Spleen (tissue), 11 donors: ENCODE results near the gene TAB2. TPM values are rescaled to one million over a fixed set of nuclear protein-coding genes. Genes with fewer than 3 reads are reported as not detected.

Source experiments
- DNase-seq: peaks from one replicate; pipeline ENCODE4 v3.0.0-alpha.2; 2020
- H3K27ac ChIP-seq, 8 donors: fragments of 200-600 bp; sonication (generic) in 7 of 8; 1 replicate in 4 of 8; 2 replicates in 4 of 8; pipeline versions ENCODE4 v1.5.0 to v1.8.0; 2016 to 2021; ENCODE audit warnings: inconsistent platforms in 4 of 8, mild to moderate bottlenecking in 4 of 8, moderate library complexity in 1 of 8
- H3K27me3 ChIP-seq, 7 donors: fragments of 200-600 bp; sonication (generic) in 6 of 7; replicated peaks in 1 of 7; 1 replicate in 4 of 7; 2 replicates in 3 of 7; pipeline versions ENCODE4 v1.5.0 to v1.8.0; 2016 to 2021; ENCODE audit warnings: inconsistent platforms in 3 of 7, mild to moderate bottlenecking in 1 of 7
- H3K36me3 ChIP-seq, 6 donors: fragments of 200-600 bp; sonication (generic) in 5 of 6; 1 replicate in 4 of 6; 2 replicates in 2 of 6; pipeline versions ENCODE4 v1.5.0 to v1.8.0; 2016 to 2021; ENCODE audit warnings: inconsistent platforms in 2 of 6
- H3K4me1 ChIP-seq, 6 donors: fragments of 200-600 bp; sonication (generic) in 5 of 6; 1 replicate in 3 of 6; 2 replicates in 3 of 6; pipeline versions ENCODE4 v1.5.0 to v1.8.0; 2016 to 2021; ENCODE audit warnings: inconsistent platforms in 3 of 6
- H3K4me3 ChIP-seq, 8 donors: fragments of 200-600 bp; sonication (generic) in 7 of 8; 1 replicate in 4 of 8; 2 replicates in 4 of 8; pipeline versions ENCODE4 v1.5.0 to v1.8.0; 2016 to 2021; ENCODE audit warnings: inconsistent platforms in 4 of 8, mild to moderate bottlenecking in 4 of 8, moderate library complexity in 2 of 8
- H3K9me3 ChIP-seq, 8 donors: fragments of 200-600 bp; sonication (generic) in 7 of 8; 1 replicate in 4 of 8; 2 replicates in 4 of 8; pipeline versions ENCODE4 v1.5.0 to v1.8.0; 2016 to 2021; ENCODE audit warnings: inconsistent platforms in 4 of 8
- POLR2A ChIP-seq, 3 donors: fragments of 450-650 bp; IDR thresholded peaks; one replicate each; pipeline ENCODE4 v1.5.1; 2017; ENCODE audit warnings: antibody characterized with exemption in 3 of 3, mild to moderate bottlenecking in 1 of 3
- POLR2AphosphoS5 ChIP-seq, 3 donors: sonication (generic); formaldehyde crosslinking; IDR thresholded peaks; one replicate each; pipeline ENCODE4 v1.5.1; 2017; ENCODE audit warnings: antibody characterized with exemption in 3 of 3
- WGBS, 5 donors: extraction: QIAGEN DNeasy Blood & Tissue Kit in 3 of 5; methylation state at CpG; one replicate each; pipeline versions ENCODE4 v1.1.5 to v1.1.7; 2013 to 2018; 5-methylcytosine and 5-hydroxymethylcytosine counted together
- intact Hi-C: fragments of 100-400 bp; cut with DNase I; formaldehyde crosslinking; loops from one replicate; pipeline ENCODE4 v1.15.0; 2023; ENCODE audit warnings: low total_unique reads
- polyA plus RNA-seq, 3 donors: library from polyadenylated mRNA; stranded (reverse); fragments of 200-250 nt; gene quantifications; one replicate each; pipeline ENCODE4 v1.2.1, GENCODE V29; 2013
- total RNA-seq, 7 donors: library from RNA; depleted of rRNA in 3 of 7; stranded (reverse); fragments of >200 nt in 3 of 7; fragmentation: NEBNext Ultra II Directional in 4 of 7; extraction: Animal tissue kit (Norgen Biotek cat#: 25700) in 4 of 7; gene quantifications; one replicate each; pipeline versions ENCODE4 v1.1.0 to v1.2.1, GENCODE V29; 2016 to 2021
- TF ChIP-seq, protein P1 (sequence below), 11 experiments: fragments of 200-600 bp in 7 of 11; fragments of 450-650 bp in 4 of 11; sonication (generic) in 4 of 11; IDR thresholded peaks in 8 of 11; conservative IDR thresholded peaks in 3 of 11; 1 replicate in 7 of 11; 2 replicates in 4 of 11; pipeline versions ENCODE4 v1.4.0 to v1.8.0; 2016 to 2021; ENCODE audit warnings: antibody characterized with exemption in 11 of 11, inconsistent platforms in 4 of 11, mild to moderate bottlenecking in 1 of 11
- donor health status: healthy with polysubstance abuse.
- donor health status: DM: no; HTN: no; CAD: no; lungs with moderate emphysema.
- donor health status: DM: no; HTN: no; CAD: no.
- donor health status: Bipolar disorder and iron deficiency.
- donor health status: healthy.
- donor health status: DM: no; HTN: no; CAD: no.
- donor health status: DM: yes; HTN: yes; CAD: no.

Gene TAB2
- total and polyA plus RNA-seq, 10 donors, result 15.4 to 84.1 (median 70.9) TPM

DNA sequence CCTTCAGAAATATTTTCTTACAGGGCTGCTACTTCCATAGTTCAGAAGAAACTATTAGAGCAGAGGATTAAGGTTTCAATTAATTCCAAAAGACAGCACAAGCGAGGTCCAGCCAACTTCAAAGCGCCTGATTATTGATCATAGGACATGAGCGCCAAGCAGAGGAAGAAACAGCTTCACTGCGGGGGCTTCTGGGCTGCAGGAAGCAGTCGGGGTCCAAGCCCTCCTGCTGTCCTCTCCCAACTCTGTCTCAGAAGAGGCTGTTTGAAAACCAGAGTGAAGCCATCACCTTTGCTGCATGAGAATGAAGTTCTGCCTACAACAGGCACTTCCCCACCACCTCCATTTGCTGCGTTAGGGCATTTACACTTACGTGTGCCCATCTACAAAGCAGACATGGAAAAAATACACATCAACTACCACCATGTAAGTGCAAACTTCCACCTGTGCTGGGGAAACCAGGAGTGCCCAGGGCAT is 106.5 kb downstream of the TAB2 start:
- Histone ChIP-seq H3K4me3 (no peak overlapping the region), H3K27ac (peak overlapping the region in 1 of 8 donors; percentile 3), H3K4me1 (no peaks in the 10 kb centered on the region), H3K9me3 (no peaks in the 10 kb centered on the region), H3K27me3 (no peaks in the 10 kb centered on the region), H3K36me3 (no peaks in the 10 kb centered on the region)
- no peak for DNase-seq
- intact Hi-C loops, result no loop called here
- 80 to 86% (median 84%) methylated on average over 7 of the region's 7 CpGs for WGBS, 5 donors
- TF ChIP-seq POLR2A (IDR thresholded peaks at IDR 0.05), result no peak
- TF ChIP-seq POLR2AphosphoS5 (IDR thresholded peaks at IDR 0.05), result no peak
- TF ChIP-seq, protein P1, sequence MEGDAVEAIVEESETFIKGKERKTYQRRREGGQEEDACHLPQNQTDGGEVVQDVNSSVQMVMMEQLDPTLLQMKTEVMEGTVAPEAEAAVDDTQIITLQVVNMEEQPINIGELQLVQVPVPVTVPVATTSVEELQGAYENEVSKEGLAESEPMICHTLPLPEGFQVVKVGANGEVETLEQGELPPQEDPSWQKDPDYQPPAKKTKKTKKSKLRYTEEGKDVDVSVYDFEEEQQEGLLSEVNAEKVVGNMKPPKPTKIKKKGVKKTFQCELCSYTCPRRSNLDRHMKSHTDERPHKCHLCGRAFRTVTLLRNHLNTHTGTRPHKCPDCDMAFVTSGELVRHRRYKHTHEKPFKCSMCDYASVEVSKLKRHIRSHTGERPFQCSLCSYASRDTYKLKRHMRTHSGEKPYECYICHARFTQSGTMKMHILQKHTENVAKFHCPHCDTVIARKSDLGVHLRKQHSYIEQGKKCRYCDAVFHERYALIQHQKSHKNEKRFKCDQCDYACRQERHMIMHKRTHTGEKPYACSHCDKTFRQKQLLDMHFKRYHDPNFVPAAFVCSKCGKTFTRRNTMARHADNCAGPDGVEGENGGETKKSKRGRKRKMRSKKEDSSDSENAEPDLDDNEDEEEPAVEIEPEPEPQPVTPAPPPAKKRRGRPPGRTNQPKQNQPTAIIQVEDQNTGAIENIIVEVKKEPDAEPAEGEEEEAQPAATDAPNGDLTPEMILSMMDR (IDR thresholded peaks at IDR 0.05 in 8 of 11, conservative IDR thresholded peaks at IDR 0.05 in 3 of 11), result no peak

DNA sequence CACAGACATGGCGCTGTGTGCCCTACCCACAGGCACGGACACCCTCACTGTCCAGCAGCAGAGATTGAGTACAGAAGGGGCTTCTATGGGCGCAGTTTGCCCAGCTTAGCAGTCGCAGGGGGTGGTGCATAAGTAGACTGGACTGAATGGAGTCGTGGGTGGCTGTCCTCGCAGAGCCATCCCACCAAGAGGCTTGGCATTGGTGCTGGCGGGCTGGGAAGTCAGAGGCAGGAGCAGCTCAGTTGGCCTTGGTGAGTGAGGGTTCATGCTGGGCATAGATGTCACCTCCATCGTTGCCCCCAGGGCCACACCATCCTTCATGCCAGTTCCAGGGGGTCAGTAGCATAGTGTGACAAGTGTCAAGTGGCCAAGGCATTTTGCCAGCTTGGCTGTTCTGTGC is 107.7 kb downstream of the TAB2 start:
- no peak for DNase-seq
- intact Hi-C loops, result no loop called here
- TF ChIP-seq POLR2A (IDR thresholded peaks at IDR 0.05), result no peak
- TF ChIP-seq, protein P1 (IDR thresholded peaks at IDR 0.05 in 8 of 11, conservative IDR thresholded peaks at IDR 0.05 in 3 of 11), result no peak
- no peak for TF ChIP-seq POLR2AphosphoS5 (IDR thresholded peaks at IDR 0.05)

DNA sequence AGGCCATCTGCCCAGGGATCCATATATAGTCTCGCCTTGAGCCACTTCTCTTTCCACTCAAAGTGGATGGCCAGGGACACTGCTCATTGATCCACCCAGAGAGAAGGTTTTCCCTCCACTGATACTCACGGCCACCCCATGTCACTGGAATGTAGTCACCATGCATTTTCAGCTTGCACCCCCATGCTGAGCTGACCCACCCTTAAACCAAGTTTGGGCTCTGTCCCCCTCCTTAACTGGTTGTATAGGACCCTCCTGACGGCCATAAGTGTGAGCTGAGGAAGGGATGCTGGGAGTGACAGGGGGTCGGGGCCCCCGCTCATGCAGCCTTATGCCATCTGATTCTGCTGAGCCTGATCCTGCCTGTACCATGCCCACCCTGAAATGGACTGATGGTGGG is 108.2 kb downstream of the TAB2 start:
- 86 to 96% (median 94%) methylated on average over 3 to 5 of the region's 5 CpGs for WGBS, 5 donors

More for the DNA sequence above, 107.7 kb downstream of the TAB2 start:
- H3K27me3 ChIP-seq, result no peaks in the 10 kb centered on the region
- no peaks in the 10 kb centered on the region for H3K9me3 ChIP-seq
- H3K27ac ChIP-seq, result no peak overlapping the region
- no peaks in the 10 kb centered on the region for H3K4me1 ChIP-seq
- H3K4me3 ChIP-seq, result no peak overlapping the region
- WGBS, 5 donors, result 74 to 97% (median 86%) methylated on average over 7 to 8 of the region's 8 CpGs
- H3K36me3 ChIP-seq, result no peaks in the 10 kb centered on the region

DNA sequence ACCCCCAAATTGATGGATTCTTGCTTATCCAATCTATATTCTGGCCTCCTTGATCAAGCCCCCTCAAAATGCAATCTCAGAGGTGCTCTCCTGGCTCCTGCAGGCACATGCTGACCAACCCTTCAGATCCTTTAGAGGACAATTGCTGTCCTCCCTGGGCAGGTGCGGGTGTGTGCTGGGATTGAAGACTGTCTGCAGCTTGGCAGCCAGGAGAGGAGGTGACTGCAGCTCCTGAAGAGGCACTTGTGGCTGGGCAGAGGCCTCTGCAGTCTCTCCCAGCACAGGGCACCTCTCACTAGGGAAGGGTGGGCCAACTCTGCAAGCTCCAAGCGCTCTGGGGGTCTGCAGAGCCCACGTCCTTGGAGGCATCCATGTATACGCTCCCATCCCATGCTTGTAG is 111.1 kb downstream of the TAB2 start:
- H3K9me3 ChIP-seq, result no peaks in the 10 kb centered on the region
- H3K4me3 ChIP-seq, result no peak overlapping the region
- no peaks in the 10 kb centered on the region for H3K27me3 ChIP-seq
- H3K36me3 ChIP-seq, result no peaks in the 10 kb centered on the region
- WGBS, 5 donors, result 90 to 98% (median 93%) methylated on average over 3 to 4 of the region's 4 CpGs
- TF ChIP-seq POLR2AphosphoS5 (IDR thresholded peaks at IDR 0.05) (no peak), POLR2A (IDR thresholded peaks at IDR 0.05) (no peak)
- TF ChIP-seq, protein P1 (IDR thresholded peaks at IDR 0.05 in 8 of 11, conservative IDR thresholded peaks at IDR 0.05 in 3 of 11), result no peak
- no peak overlapping the region for H3K27ac ChIP-seq
- intact Hi-C loops, result no loop called here
- H3K4me1 ChIP-seq, result peaks cover 0 to 11% (median 4%) of the 10 kb centered on the region in 6 donors
- no peak for DNase-seq

More for the DNA sequence above, 108.2 kb downstream of the TAB2 start:
- DNase-seq, result no peak
- intact Hi-C loops, result no loop called here
- Histone ChIP-seq H3K4me3 (no peak overlapping the region), H3K36me3 (no peaks in the 10 kb centered on the region), H3K9me3 (no peaks in the 10 kb centered on the region), H3K27me3 (no peaks in the 10 kb centered on the region), H3K4me1 (no peaks in the 10 kb centered on the region), H3K27ac (no peak overlapping the region)
- TF ChIP-seq POLR2A (IDR thresholded peaks at IDR 0.05) (no peak), POLR2AphosphoS5 (IDR thresholded peaks at IDR 0.05) (no peak)
- TF ChIP-seq, protein P1 (IDR thresholded peaks at IDR 0.05 in 8 of 11, conservative IDR thresholded peaks at IDR 0.05 in 3 of 11), result no peak
